HG03175 (cell line): ENCODE data around the gene LACRT.

Experiments
- ATAC-seq: cut with Tn5 transposase; IDR thresholded peaks from one replicate; pipeline ENCODE4 v1.9.1; 2021; ENCODE audit warnings: mild to moderate bottlenecking, moderate library complexity; ENCODE audit not compliant: unreplicated experiment

The LACRT gene

DNA sequence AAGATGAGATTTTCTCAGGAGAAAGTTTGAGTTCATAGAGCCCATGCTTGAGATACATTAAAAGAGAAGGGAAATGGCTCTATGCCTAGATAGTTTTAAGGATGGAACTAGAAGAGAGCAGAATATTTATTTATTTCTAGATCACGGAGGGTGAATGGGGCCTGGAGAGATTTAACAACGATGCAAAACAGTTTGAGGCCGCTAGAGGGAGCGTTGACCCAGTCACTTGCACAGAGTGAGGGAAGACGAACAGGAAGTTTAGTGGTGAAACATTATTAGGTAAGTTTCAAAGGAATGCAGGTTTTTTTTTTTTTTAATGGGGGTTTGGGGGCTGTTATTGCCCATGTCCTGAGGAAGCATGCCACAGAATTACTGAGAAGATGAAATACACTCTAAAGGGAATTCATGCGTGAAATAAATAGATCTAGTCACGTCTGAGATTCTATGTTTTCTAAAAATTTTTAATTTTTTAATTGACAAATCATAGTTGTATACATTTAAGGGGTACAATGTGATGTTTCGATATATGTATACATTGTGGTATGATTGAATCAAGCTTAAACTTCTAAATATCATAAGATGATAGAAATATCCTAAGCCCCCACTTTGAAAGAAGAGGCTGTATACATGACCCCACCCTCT is 31.4 kb downstream of the LACRT start:
- ATAC-seq, result peak; percentile 89

DNA sequence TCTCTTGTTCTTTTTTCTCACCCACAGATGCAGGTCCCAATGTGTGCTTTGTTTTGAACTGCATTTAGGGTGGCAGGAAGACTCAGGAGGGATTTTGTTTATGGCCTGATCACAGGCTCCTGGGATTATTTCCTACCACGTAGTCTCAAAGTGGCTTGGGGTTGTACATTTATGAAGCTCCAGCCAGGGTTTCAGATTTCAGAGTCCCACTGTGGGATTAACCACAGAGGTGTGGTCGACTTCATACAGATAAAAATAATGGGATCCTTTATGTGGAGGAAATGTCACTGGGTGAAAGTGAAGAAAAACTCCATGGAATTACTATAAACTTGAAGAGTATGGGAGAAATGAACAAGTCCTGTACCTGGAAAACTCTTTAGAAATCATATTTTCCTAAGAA is 32.0 kb downstream of the LACRT start:
- no peak for ATAC-seq

DNA sequence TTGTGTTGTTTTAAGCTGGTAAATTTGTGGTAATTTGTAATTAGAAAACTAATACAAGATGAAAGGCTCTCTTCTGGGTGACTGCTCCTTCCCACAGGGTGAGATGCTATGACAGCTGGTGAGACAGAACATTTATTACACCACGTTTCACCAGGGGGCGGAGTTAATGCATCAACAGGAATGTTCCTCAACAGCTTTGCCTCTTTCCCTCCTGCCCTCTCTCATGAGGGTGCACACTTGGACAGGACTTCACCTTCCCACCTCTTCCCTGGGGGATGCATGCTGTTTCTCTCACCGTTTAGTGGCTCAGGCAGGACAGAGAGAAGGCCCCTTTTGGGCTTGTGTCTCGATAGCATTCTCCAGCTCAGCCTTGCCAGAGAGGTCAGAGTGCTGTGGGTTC is 32.9 kb downstream of the LACRT start:
- no peak for ATAC-seq

DNA sequence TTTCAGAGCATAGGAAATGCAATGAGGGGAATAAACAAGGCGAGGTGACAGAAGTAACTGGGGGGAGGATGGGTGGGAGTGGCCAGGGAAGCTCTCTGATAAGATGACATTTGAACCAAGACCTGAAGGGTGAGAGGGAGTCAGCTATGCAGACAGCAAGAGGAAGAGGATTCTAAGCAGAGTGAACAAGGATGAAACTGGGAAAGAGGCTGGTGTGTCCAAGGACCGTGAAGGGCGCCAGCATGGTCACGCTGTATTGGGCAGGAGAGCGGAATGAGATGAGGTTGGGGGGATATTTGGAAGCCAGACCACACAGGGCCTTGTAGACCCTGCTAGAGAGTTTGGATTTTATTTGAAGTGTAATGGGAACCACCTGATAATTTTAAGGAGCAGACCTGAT is 35.7 kb downstream of the LACRT start:
- ATAC-seq, result no peak

DNA sequence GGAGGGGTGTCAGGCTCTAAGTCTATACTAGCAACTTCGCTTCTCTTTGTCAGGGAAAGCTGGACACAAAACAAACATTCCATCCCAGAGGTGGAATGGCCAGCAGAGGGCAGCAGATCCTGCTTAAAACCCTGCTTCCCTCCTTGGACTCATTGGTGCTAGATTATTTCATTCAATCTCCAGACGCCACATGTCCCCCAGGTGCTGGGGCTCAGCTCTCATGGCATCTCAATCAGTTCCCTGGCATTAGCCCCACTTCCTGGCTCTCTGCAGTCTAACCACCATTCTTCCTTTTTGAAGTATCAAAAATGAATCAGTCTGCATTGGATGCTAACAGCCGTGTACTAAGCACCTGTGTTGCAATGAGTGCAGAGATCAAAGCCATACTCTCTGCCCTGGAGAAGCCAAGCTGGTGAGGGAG is 38.2 kb downstream of the LACRT start:
- ATAC-seq, result no peak

DNA sequence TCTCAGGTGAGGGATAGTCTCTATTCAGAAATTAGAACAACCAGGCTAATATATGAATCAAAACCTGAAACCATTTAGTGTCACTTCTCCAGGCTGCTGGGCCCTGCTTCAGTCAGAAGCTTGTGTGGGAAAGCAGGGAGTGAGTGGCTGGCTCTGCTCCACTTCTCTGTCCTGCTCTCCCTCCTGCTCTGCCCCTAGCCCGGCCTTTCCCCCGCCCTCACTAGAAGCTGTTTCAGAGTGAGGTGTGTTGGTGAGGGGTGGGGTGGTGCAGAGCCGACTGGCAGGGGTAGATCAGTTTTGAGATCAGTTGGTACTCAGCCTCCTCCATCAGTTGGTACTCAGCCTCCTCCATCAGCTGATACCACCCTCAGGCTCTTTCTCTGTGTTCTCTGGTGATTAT is 39.2 kb downstream of the LACRT start:
- ATAC-seq, result no peak

DNA sequence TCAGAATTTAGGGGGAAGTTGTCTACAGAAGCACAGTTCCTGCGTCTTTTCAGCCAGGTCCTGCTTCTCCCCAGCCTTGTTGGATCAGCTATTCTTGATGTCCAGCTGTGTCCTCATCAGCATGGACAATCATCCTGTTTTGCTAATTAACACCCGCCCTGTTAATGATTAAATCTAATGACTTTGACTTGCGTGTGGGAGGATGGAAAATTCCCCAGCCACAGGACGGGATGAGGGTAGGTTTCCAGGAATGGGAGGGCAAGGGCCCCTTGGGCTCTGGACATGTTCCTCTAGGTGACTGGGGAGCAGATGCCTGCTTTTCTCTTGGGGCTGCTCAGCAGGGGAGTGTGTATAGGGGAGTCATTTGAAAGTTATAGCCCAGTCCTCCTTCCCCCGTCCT is 41.0 kb downstream of the LACRT start:
- no peak for ATAC-seq

DNA sequence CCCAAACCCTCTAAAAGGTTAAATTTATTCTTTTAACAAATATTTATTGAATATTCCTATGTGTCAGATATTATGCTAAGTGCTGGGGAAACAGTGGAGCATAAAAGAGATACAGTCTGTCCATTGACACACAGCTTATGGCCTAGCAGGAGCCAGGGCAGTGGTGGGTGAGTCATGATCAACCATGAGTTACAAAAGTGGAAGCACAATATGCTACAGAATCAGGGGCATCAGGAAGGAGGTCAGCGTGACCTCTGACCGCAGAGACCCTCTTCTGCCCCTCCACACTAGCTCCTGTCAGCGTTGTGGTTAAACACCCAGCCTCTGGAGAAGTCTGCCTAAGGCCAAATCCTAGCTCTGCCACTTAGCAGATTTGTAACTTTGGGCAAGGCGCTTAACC is 41.6 kb downstream of the LACRT start:
- ATAC-seq, result no peak

DNA sequence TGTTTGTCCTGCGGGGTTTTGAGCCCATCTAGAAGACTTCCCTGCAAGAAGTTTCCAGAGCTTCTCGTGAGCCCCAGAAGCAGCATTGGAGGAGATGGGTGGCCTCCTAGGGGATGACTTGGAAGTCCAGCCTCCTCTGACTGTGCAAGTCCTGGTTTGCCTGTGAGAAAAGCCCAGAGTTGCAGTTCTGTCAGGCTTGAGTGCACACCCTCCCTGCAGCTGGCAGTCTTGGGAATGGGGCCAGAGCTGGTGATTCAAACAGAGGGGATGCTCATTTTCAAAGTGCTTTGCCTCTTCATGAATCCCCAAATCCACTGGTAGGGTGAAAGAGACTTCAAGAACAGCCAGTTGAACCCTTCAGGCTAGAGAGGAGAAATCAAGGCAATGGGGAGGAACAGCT is 42.4 kb downstream of the LACRT start:
- no peak for ATAC-seq

DNA sequence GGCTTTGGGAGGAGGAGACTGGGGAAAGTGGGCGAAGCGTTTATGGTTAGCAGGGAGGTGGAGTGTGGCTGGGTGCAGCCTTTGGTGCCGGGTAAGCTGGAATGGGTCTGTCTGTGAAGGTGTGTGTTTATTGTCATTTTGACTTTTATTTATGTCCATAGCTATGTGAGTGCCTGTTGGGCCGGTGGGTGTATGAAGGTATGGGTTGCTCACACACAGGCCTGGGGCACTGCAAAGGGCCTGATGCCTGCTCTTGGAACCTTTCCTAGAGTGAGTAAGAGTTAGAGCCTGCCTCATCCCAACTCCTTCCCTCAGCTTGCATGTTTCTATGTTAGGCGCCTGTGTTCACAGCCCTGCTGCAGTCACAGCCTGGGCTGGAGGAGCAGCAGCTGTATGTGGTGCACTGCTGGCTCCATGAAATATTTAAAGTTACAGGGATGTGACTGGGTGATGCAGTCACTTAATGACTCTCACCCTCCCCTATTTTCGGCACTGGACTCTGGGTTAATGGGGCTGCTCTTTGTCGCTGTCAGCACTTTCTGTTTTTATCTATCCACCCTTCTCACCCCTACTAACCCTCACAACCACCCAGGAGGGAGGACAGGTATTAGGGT is 43.6 kb downstream of the LACRT start:
- no peak for ATAC-seq

DNA sequence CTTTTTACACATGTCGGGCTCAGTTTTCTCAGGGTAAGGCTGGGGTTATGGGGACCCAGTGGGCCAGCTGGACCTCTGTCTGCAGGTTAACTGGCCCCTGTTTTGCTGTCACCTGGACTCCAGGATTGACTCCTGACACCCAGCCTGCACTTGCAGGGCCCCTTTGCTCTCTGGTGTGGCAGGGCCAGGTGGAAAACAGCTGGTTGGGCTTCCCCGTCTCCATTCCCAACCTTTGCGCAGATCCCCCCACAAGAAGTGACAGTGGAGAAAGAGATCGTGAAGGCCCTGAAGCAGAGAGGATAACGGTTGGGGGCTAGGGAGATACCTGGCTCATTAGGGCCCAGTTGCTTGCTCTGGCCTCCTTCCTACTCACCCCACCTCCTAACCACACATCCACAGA is 44.7 kb downstream of the LACRT start:
- ATAC-seq, result no peak

DNA sequence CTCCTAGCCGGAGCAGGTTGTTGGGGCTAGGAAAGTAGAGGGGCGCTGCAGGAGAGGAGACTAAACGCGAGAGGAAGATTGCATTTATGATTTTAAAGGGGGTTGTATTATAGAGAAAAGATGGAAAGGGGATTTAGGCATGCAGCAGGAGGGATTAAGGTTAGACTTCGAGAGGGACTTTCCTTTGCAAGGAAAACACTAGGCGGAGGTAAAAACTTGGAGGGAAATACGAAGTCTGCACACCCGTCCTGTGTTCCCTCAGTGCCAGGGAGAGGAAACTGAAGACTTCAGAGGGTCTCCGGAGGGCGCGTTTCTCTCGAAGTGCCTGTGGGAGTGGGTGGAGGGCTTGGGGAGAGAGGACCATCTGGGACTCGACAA is 45.8 kb downstream of the LACRT start:
- no peak for ATAC-seq

DNA sequence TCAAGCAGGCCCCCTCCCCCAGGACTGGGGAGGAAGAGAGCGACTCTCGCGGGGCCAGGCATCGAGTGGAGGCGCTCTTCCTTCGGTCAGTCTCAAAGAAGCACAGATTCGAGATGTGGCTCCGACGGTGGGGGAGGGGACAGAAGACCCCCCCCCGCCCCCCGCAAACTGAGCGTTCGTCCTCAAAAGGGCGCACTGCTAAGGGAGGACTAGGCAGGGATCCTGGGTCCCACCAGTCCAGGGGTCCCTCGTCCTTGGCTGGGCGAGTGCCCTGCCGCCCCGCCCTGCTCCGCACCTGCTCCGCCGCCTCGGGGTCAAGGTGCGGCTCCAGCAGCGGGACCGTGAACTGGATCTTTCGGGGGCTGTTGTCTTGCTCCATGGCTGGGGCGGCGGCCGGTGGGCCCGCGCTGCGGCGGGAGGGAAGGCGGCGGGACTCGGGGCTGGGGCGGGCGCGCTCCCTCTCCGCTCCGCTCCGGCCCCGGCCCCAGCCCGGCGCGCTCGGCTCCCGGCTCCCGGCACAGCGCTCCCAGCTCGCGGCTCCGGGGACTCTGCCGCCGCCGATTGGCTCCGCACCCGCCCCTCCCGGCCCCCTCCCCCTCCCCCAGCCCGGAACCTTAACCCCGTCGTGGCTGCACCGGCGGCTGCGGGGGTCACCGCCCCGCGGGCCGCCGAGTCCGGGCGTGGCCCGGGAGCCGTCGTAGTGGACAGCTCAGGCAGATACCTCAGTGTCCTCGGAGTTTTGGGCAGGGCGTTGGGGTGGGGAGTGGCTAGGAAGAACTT is 46.4 kb downstream of the LACRT start, which contains the start of gene PPP1R1A:
Gene PPP1R1A, minus strand, starts transcription at position 550 of the 780 bp plus-strand sequence. Its CDS starts 171 bp downstream, at position 379.
- ATAC-seq, result no peak

DNA sequence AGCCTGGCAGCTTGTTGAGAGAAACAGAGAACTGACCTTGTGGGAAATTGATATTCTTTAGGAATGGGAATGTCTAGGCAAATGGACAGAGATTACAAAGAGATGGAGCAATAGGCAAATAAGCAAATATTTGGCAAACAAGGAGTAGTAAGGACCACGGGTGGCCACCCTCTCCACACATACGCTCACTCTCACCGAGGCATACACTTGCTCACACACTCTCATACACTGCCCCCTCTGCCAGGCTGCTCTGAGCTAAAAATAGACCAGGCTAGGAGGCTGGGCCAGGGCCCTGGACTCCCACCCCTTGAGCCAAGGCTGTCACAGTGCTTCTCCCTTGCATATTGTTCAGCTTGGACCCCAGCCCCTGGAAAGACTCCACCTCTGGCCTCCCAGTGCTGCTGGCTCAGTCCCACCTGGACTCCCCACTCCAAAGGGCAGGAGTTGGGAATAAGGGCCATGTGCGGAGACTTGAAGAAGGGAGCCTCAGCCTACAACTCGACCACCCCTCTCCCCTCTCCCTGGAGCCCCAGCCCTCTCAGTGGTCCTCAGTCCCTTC is 47.3 kb downstream of the LACRT start:
- no peak for ATAC-seq

DNA sequence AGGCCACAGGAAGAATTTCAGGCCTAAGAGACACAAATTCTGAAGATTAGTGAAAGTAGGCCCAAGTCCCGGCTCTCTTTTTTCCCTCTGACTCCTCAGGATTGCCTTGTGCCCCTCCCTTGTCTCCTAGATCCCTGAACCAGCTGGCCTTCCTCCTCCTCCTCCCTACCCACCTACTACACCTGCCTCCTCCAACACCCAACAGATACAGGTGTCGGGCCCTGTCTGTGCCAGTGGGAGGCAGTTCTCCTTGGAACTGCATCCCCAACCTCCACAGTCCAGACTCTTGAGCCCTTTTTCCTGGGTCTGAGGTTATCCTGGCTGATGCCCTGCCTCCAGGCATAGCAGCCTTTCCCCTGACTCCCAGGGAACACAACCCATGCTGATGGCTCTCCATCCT is 48.1 kb downstream of the LACRT start:
- no peak for ATAC-seq

DNA sequence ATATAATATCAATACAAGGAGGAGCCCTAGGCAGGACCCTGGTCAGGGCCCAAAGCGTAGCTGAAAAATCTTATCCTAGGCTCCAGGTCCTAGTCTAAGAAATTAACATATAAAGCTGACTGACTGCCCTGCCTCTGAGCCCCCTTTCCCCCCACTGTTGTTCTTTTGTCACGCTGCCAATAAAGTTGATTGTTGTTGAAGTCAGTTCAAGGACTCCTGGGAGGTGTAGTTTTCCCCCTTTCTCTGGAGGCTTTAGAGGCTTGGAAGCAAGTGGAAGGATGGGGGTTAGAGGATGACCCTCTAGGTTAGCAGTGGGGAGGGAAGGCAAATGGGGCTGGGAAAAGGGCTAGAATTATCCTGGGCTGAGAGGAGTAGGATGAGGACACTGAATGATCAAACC is 49.5 kb downstream of the LACRT start:
- no peak for ATAC-seq

DNA sequence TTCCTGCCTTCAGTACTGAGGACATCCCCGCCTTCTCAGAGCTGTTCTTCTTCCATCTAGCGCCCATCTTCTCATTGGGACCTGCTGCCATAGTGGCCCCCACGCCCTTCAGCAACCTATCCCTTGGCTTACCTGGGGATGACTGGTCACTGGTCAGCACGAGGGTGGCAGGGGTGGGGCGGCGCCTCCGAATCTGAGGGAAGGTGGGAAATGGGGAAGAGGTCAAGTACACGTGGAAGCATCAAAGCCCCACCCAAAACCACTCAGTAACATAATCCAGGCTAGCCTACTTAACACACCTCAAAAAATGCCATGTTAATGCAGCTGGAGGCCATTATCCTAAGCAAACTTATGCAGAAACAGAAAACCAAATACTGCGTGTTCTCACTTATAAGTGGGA is 50.6 kb downstream of the LACRT start:
- ATAC-seq, result no peak

DNA sequence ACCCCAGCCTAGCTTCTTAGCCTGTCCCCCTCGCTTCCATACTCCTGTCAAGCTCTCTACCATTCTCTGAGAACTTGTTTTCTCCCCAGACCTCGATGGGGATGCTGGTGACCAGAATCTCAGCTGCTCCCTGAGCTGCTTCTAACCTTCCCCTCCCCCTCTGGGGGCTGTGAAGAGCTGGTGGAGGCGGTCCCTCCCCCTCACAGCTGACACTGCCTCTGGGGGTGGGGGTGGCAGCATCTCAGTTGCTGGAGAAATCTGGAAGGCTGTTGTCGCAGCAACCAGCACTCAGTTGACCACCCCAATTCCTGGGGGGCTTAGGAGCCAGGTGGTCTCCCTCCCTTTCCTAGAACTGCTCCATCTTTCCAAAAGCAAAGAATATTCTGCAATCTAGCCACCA is 51.0 kb downstream of the LACRT start:
- no peak for ATAC-seq

DNA sequence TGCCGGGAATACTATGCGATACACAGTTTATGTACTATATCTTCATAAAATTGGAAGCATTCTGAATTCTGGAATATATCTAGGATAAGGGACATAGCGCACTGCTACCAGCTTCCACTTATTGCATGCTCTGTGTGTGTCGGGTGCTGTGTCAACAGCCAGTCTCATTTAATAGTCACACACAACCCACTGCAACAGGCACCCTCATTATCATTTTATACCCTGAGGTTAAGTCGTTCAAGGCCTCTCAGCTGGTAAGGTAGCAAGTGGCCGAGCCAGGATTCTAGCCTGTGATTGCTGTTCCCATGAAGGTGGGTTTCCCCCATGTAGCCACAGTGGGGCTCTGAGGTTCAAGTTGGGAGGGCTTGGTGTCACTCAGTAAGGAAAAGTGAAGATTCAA is 53.3 kb downstream of the LACRT start:
- ATAC-seq, result no peak
